GM18951 (cell line): ENCODE measurements around the gene GLRA3.
"Not testable (repeated sequence)": the region's sequence is repeated elsewhere in the genome, so short reads cannot be mapped to it uniquely, and the experiment has no call there.

ENCODE experiments used
- POLR2A ChIP-seq: IDR thresholded peaks from 4 replicates; pipeline ENCODE4 v1.6.1; 2011; ENCODE audit warnings: mild to moderate bottlenecking; ENCODE audit not compliant: insufficient read length, insufficient read depth; ENCODE audit errors: extremely low read depth
- in situ Hi-C: fragments of 300-500 bp; cut with MboI; formaldehyde crosslinking; loops from one replicate; pipeline ENCODE4 v1.12.0; 2022; ENCODE audit warnings: low sequenced_read_pairs, mixed read lengths, inconsistent platforms; ENCODE audit not compliant: unreplicated experiment

The GLRA3 gene

GRCh38 chr4:174696657-174697056 lies 132.4 kb downstream of the GLRA3 start:
- TF ChIP-seq POLR2A, result no peak
- in situ Hi-C loops, result no loop called here

DNA sequence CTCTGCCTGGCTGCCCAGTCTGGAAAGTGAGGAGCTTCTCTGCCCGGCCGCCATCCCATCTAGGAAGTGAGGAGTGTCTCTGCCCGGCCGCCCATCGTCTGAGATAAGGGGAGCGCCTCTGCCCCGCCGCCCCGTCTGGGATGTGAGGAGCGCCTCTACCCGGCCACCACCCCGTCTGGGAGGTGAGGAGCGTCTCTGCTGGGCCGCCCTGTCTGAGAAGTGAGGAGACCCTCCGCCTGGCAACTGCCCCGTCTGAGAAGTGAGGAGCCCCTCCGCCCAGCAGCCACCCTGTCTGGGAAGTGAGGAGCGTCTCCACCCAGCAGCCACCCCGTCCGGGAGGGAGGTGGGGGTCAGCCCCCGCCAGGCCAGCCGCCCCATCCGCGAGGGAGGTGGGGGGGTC lies 137.2 kb downstream of the GLRA3 start:
- in situ Hi-C loops, result not testable (repeated sequence)

DNA sequence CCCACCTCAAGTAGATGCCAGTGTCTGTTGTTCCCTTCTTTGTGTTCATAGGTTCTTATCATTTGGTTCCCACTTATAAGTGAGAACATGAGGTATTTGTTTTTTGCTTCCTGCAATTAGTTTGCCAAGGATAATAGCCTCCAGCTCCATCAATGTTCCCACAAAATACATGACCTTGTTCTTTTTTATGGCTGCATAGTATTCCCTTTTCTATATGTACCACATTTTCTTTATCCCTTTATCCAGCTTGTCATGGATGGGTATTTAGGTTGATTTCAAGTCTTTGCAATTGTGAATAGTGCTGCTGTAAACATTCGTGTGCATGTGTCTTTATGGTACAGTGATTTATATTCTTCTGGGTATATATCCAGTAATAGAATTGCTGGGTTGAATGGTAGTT lies 138.4 kb downstream of the GLRA3 start:
- no peak for TF ChIP-seq POLR2A
- in situ Hi-C loops, result no loop called here

GRCh38 chr4:174689618-174690017 lies 139.4 kb downstream of the GLRA3 start:
- in situ Hi-C loops, result no loop called here
- no peak for TF ChIP-seq POLR2A

- no peak for TF ChIP-seq POLR2A
- in situ Hi-C loops, result no loop called here
Measured at GRCh38 chr4:174686826-174687225, 142.2 kb downstream of the GLRA3 start.

GRCh38 chr4:174681723-174682300 lies 147.2 kb downstream of the GLRA3 start:
- no peak for TF ChIP-seq POLR2A
- in situ Hi-C loops, result no loop called here

- TF ChIP-seq POLR2A, result no peak
- in situ Hi-C loops, result no loop called here
Measured at GRCh38 chr4:174674305-174674840, 154.7 kb downstream of the GLRA3 start.

- no peak for TF ChIP-seq POLR2A
- in situ Hi-C loops, result no loop called here
Measured at GRCh38 chr4:174673865-174674264, 155.2 kb downstream of the GLRA3 start.

GRCh38 chr4:174672276-174672675 lies 156.8 kb downstream of the GLRA3 start:
- in situ Hi-C loops, result no loop called here
- TF ChIP-seq POLR2A, result no peak

GRCh38 chr4:174669270-174669669 lies 159.8 kb downstream of the GLRA3 start:
- TF ChIP-seq POLR2A, result no peak
- in situ Hi-C loops, result no loop called here

GRCh38 chr4:174665799-174666198 lies 163.2 kb downstream of the GLRA3 start:
- in situ Hi-C loops, result no loop called here
- TF ChIP-seq POLR2A, result no peak

- no peak for TF ChIP-seq POLR2A
- in situ Hi-C loops, result no loop called here
Measured at GRCh38 chr4:174663216-174663615, 165.8 kb downstream of the GLRA3 start.

DNA sequence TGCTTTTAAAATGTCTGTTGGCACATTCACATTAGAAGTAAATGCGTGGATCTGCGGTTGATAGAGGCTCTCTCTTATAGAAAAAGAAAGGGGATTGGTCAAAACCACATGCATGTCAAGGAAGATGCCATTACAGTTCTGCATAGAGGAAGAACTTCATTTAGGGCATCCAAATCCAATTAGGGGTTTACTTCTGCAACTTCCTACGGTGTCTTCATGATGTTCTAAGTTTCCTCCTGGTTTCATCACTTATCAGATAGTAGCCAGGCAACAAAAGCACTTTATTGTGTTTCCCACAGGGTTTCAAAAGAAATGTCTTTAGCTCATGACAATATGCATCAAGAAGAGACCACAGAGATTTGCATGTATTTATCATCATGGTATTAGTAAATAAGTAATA lies 170.8 kb downstream of the GLRA3 start:
- no peak for TF ChIP-seq POLR2A
- in situ Hi-C loops, result no loop called here

DNA sequence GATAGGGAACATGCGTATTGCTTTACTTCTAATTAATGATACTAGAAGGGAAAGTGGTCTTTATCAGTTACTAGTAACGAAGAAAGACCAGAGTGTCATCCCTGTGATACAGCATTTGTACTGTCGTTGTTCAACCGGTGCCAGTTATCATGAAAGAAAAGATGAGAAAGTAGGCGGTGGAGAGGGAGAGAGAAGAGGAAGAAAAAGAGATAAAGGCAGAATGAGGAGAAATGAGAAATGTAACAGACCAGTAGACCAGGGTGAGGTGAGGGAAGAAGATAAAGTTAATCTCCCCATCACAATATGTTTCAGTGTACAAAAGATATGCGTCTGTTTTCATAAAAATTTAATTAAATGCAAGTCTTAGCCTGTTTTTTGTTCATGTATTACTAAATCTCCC lies 171.6 kb downstream of the GLRA3 start:
- no peak for TF ChIP-seq POLR2A
- in situ Hi-C loops, result no loop called here

GRCh38 chr4:174654634-174655033 lies 174.4 kb downstream of the GLRA3 start:
- in situ Hi-C loops, result no loop called here
- TF ChIP-seq POLR2A, result no peak
